Neural cell (in vitro differentiated cells): ENCODE results near the gene PLET1. TPM values are rescaled to one million over a fixed set of nuclear protein-coding genes. Genes with fewer than 3 reads are reported as not detected.

ENCODE experiments used
- H2AFZ ChIP-seq: fragments of 200-600, 300-800 bp; sonication (generic), shearing (Covaris generic); 2 replicates; pipeline ENCODE4 v1.6.0; 2014; ENCODE audit warnings: low read depth, mild to moderate bottlenecking, antibody characterized with exemption, low read length, moderate library complexity
- H3F3A ChIP-seq: fragments of 200-600 bp; shearing (Covaris generic); 2 replicates; pipeline ENCODE4 v1.6.1; 2016; ENCODE audit warnings: mild to moderate bottlenecking, moderate library complexity, mixed read lengths, antibody characterized with exemption, low read length; ENCODE audit not compliant: insufficient read depth, poor library complexity, severe bottlenecking
- H3K27ac ChIP-seq: fragments of 200-600, 300-800 bp; sonication (generic), shearing (Covaris generic); 2 replicates; pipeline ENCODE4 v1.5.1; 2014; ENCODE audit warnings: mild to moderate bottlenecking, low read length, moderate library complexity
- H3K27me3 ChIP-seq: fragments of 300-800, 200-600 bp; sonication (generic), shearing (Covaris generic); 2 replicates; pipeline ENCODE4 v1.6.0; 2014; ENCODE audit warnings: mild to moderate bottlenecking, low read depth, low read length, moderate library complexity; ENCODE audit not compliant: insufficient read depth
- H3K36me3 ChIP-seq: fragments of 300-800, 200-600 bp; sonication (generic), shearing (Covaris generic); 2 replicates; pipeline ENCODE4 v1.5.1; 2014; ENCODE audit warnings: mild to moderate bottlenecking, antibody characterized with exemption, low read length, moderate library complexity; ENCODE audit not compliant: insufficient read depth
- H3K4me2 ChIP-seq: fragments of 300-800, 200-600 bp; sonication (generic), shearing (Covaris generic); 2 replicates; pipeline ENCODE4 v1.6.0; 2014; ENCODE audit warnings: mild to moderate bottlenecking, low read length
- H3K4me3 ChIP-seq: fragments of 300-800, 200-600 bp; sonication (generic), shearing (Covaris generic); 2 replicates; pipeline ENCODE4 v1.5.1; 2014; ENCODE audit warnings: mild to moderate bottlenecking, low read length, moderate library complexity
- H3K79me2 ChIP-seq: fragments of 200-600 bp; shearing (Covaris generic); replicated peaks from 2 replicates; pipeline ENCODE4 v1.6.0; 2014; ENCODE audit warnings: mild to moderate bottlenecking, low read length, moderate library complexity; ENCODE audit not compliant: insufficient read depth
- H3K9ac ChIP-seq: fragments of 300-800, 200-600 bp; sonication (generic), shearing (Covaris generic); 2 replicates; pipeline ENCODE4 v1.6.1; 2016; ENCODE audit warnings: mild to moderate bottlenecking, low read length, mixed read lengths
- H3K9me2 ChIP-seq: fragments of 200-600 bp; shearing (Covaris generic); 2 replicates; pipeline ENCODE4 v1.6.1; 2016; ENCODE audit warnings: mild to moderate bottlenecking, low read length, mixed read lengths; ENCODE audit not compliant: insufficient read depth
- H3K9me3 ChIP-seq: fragments of 200-600, 300-800 bp; sonication (generic), shearing (Covaris generic); 2 replicates; pipeline ENCODE4 v1.6.1; 2016; ENCODE audit warnings: mild to moderate bottlenecking, mixed run types, low read length, moderate library complexity, mixed read lengths
- H4K20me1 ChIP-seq: fragments of 200-600 bp; shearing (Covaris generic); 2 replicates; pipeline ENCODE4 v1.6.1; 2016; ENCODE audit warnings: mild to moderate bottlenecking, mixed run types; ENCODE audit not compliant: insufficient read depth
- CTCF ChIP-seq: fragments of 450-650 bp; IDR thresholded peaks from 2 replicates; pipeline ENCODE4 v1.5.1; 2014; ENCODE audit warnings: antibody characterized with exemption, mild to moderate bottlenecking, moderate library complexity; ENCODE audit not compliant: poor library complexity, severe bottlenecking
- EP300 ChIP-seq: fragments of 450-650 bp; conservative IDR thresholded peaks from 2 replicates; pipeline ENCODE4 v1.6.1; 2014; ENCODE audit warnings: antibody characterized with exemption, mild to moderate bottlenecking, moderate library complexity; ENCODE audit not compliant: poor library complexity, severe bottlenecking
- EZH2 ChIP-seq: fragments of 200-600, 300-800 bp; shearing (Covaris generic), sonication (generic); IDR thresholded peaks from 2 replicates; pipeline ENCODE4 v1.6.1; 2014; ENCODE audit warnings: antibody characterized with exemption, low read length, borderline replicate concordance, mild to moderate bottlenecking; ENCODE audit not compliant: insufficient read depth, poor library complexity, severe bottlenecking
- MXI1 ChIP-seq: fragments of 450-650 bp; conservative IDR thresholded peaks from 2 replicates; pipeline ENCODE4 v1.6.1; 2014; ENCODE audit warnings: antibody characterized with exemption, mild to moderate bottlenecking; ENCODE audit not compliant: poor library complexity, severe bottlenecking
- POLR2AphosphoS5 ChIP-seq: IDR thresholded peaks from 2 replicates; pipeline ENCODE4 v1.6.1; 2012
- RAD21 ChIP-seq: fragments of 450-650 bp; conservative IDR thresholded peaks from 2 replicates; pipeline ENCODE4 v1.6.1; 2014; ENCODE audit warnings: antibody characterized with exemption, mild to moderate bottlenecking, moderate library complexity
- SMC3 ChIP-seq: fragments of 450-650 bp; conservative IDR thresholded peaks from 2 replicates; pipeline ENCODE4 v1.6.1; 2014; ENCODE audit warnings: antibody characterized with exemption, mild to moderate bottlenecking, moderate library complexity; ENCODE audit not compliant: poor library complexity
- TAF1 ChIP-seq: IDR thresholded peaks from 2 replicates; pipeline ENCODE4 v1.6.1; 2012; ENCODE audit warnings: low read depth
- polyA plus RNA-seq: library from polyadenylated mRNA; depleted of rRNA; stranded (reverse); fragments of >200 nt; gene quantifications from 2 replicates; pipeline ENCODE4 v1.2.3, GENCODE V29; 2014
- TF ChIP-seq, protein P1 (sequence below): IDR thresholded peaks from 2 replicates; pipeline ENCODE4 v1.6.1; 2012; ENCODE audit warnings: borderline replicate concordance

PLET1 gene
- polyA plus RNA-seq, 1 donor from 2014 or later = not detected

GRCh38 chr11:112269139-112269538 is 8.5 kb upstream of the PLET1 start:
- H3K4me2 ChIP-seq = no peak overlapping the region
- no peaks in the 10 kb centered on the region for H3K27me3 ChIP-seq
- no peak overlapping the region for H3K9ac ChIP-seq
- no peaks in the 10 kb centered on the region for H4K20me1 ChIP-seq
- H2AFZ ChIP-seq = no peak overlapping the region
- H3K79me2 ChIP-seq = no peaks in the 10 kb centered on the region
- TF ChIP-seq SMC3 = no peak
- no peak for TF ChIP-seq RAD21
- H3K27ac ChIP-seq = no peak overlapping the region
- no peak overlapping the region for H3K4me3 ChIP-seq
- no peaks in the 10 kb centered on the region for H3F3A ChIP-seq
- H3K9me3 ChIP-seq = no peaks in the 10 kb centered on the region
- no peaks in the 10 kb centered on the region for H3K36me3 ChIP-seq
- no peaks in the 10 kb centered on the region for H3K9me2 ChIP-seq

DNA sequence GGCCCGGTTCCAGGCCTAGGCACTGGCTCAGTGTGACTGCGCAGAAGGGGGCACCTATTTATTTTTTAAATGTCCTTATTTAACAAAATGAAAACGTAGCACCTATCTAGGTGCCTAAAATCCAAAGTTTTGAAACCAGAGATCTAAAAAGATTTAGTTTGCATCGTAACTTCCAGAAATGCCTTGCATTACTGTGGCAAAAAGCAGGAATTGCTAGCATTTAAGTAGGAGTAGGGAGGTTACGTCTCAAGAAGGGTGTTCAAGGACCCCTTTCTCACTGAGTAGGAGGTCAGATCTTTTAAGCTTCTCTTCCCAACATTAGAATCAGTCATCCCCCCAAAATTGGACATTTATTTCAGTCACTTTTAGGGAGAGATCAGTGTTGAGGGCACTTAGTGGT is 7.7 kb upstream of the PLET1 start:
- Histone ChIP-seq H3K9me2 (no peaks in the 10 kb centered on the region), H3F3A (no peaks in the 10 kb centered on the region), H3K4me3 (no peak overlapping the region), H3K9ac (no peak overlapping the region), H3K27me3 (no peaks in the 10 kb centered on the region), H3K9me3 (no peaks in the 10 kb centered on the region), H3K36me3 (no peaks in the 10 kb centered on the region), H2AFZ (no peak overlapping the region), H3K27ac (no peak overlapping the region), H3K79me2 (no peaks in the 10 kb centered on the region), H4K20me1 (no peaks in the 10 kb centered on the region), H3K4me2 (no peak overlapping the region)
- TF ChIP-seq RAD21 = no peak
- TF ChIP-seq CTCF = no peak
- TF ChIP-seq, protein P1, sequence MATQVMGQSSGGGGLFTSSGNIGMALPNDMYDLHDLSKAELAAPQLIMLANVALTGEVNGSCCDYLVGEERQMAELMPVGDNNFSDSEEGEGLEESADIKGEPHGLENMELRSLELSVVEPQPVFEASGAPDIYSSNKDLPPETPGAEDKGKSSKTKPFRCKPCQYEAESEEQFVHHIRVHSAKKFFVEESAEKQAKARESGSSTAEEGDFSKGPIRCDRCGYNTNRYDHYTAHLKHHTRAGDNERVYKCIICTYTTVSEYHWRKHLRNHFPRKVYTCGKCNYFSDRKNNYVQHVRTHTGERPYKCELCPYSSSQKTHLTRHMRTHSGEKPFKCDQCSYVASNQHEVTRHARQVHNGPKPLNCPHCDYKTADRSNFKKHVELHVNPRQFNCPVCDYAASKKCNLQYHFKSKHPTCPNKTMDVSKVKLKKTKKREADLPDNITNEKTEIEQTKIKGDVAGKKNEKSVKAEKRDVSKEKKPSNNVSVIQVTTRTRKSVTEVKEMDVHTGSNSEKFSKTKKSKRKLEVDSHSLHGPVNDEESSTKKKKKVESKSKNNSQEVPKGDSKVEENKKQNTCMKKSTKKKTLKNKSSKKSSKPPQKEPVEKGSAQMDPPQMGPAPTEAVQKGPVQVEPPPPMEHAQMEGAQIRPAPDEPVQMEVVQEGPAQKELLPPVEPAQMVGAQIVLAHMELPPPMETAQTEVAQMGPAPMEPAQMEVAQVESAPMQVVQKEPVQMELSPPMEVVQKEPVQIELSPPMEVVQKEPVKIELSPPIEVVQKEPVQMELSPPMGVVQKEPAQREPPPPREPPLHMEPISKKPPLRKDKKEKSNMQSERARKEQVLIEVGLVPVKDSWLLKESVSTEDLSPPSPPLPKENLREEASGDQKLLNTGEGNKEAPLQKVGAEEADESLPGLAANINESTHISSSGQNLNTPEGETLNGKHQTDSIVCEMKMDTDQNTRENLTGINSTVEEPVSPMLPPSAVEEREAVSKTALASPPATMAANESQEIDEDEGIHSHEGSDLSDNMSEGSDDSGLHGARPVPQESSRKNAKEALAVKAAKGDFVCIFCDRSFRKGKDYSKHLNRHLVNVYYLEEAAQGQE = no peak
- no peak for TF ChIP-seq EP300
- no peak for TF ChIP-seq SMC3
- no peak for TF ChIP-seq EZH2
- TF ChIP-seq TAF1 = no peak
- no peak for TF ChIP-seq MXI1
- no peak for TF ChIP-seq POLR2AphosphoS5

GRCh38 chr11:112267188-112267591 is 6.5 kb upstream of the PLET1 start:
- Histone ChIP-seq H4K20me1 (no peaks in the 10 kb centered on the region), H3K9ac (no peak overlapping the region), H2AFZ (no peak overlapping the region), H3F3A (no peaks in the 10 kb centered on the region), H3K4me2 (no peak overlapping the region), H3K4me3 (no peak overlapping the region), H3K27ac (no peak overlapping the region), H3K9me3 (no peaks in the 10 kb centered on the region), H3K36me3 (no peaks in the 10 kb centered on the region), H3K27me3 (no peaks in the 10 kb centered on the region), H3K79me2 (no peaks in the 10 kb centered on the region), H3K9me2 (no peaks in the 10 kb centered on the region)
- TF ChIP-seq POLR2AphosphoS5 (no peak), MXI1 (no peak), CTCF (no peak), SMC3 (no peak), EZH2 (no peak)
- TF ChIP-seq, protein P1 = no peak
